Chondrocyte (in vitro differentiated cells): ENCODE measurements around the gene OGFR. TPM values are rescaled to one million over a fixed set of nuclear protein-coding genes. Genes with fewer than 3 reads are reported as not detected.

Experiments used
- DNase-seq: peaks from one replicate; pipeline ENCODE4 v3.0.0; 2021; ENCODE audit warnings: mixed read lengths, low spot score
- H3K27ac Mint-ChIP-seq: one replicate; pipeline ENCODE4 v1.8.0; 2021; ENCODE audit warnings: mild to moderate bottlenecking, moderate library complexity, mixed read lengths; ENCODE audit not compliant: unreplicated experiment
- H3K27me3 Mint-ChIP-seq: 2 replicates; pipeline ENCODE4 v1.8.0; 2021; ENCODE audit warnings: low read depth, mixed read lengths
- H3K36me3 Mint-ChIP-seq: 2 replicates; pipeline ENCODE4 v1.8.0; 2021; ENCODE audit warnings: low read depth, mixed read lengths
- H3K4me1 Mint-ChIP-seq: 2 replicates; pipeline ENCODE4 v1.8.0; 2021; ENCODE audit warnings: low read depth, mild to moderate bottlenecking, mixed read lengths
- H3K4me3 Mint-ChIP-seq: one replicate; pipeline ENCODE4 v1.8.0; 2021; ENCODE audit warnings: mild to moderate bottlenecking, moderate library complexity, mixed read lengths; ENCODE audit not compliant: unreplicated experiment
- H3K9me3 Mint-ChIP-seq: 2 replicates; pipeline ENCODE4 v1.8.0; 2021; ENCODE audit warnings: low read depth, mixed read lengths
- total RNA-seq: library from RNA; stranded (reverse); gene quantifications from 3 replicates; pipeline ENCODE4 v1.2.1, GENCODE V29; 2021
- TF ChIP-seq, protein P1 (sequence below): fragments of 200-600 bp; sonication (generic); IDR thresholded peaks from 2 replicates; pipeline ENCODE4 v1.5.0; 2021; ENCODE audit warnings: antibody characterized with exemption, mild to moderate bottlenecking, moderate library complexity

The OGFR gene
- total RNA-seq, 1 donor from 2014 or later = 31.8 TPM

DNA sequence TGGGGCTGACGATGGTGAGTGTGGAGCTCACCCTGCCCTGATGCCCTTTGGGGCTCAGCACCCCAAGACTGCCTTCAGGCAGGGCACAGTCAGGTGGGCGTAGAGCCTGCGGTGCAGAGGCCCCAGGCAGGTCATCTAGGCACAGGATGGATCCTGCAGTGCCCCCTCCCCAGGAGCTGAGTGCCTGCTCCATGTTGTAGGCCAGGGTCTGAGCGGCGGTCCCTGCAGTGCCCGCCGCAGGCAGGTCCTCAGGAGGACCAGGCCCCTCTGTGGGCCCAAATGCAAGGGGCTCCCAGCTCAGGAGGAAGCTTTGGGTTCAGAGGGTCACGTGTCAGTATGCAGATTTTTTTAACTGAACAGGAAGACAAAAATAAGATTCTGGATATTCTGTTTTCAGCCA lies 5.6 kb upstream of the OGFR start:
- no peaks in the 10 kb centered on the region for H3K9me3 Mint-ChIP-seq
- no peak overlapping the region for H3K4me3 Mint-ChIP-seq
- H3K36me3 Mint-ChIP-seq = peaks cover 15% of the 10 kb centered on the region
- H3K27me3 Mint-ChIP-seq = no peaks in the 10 kb centered on the region
- TF ChIP-seq, protein P1, sequence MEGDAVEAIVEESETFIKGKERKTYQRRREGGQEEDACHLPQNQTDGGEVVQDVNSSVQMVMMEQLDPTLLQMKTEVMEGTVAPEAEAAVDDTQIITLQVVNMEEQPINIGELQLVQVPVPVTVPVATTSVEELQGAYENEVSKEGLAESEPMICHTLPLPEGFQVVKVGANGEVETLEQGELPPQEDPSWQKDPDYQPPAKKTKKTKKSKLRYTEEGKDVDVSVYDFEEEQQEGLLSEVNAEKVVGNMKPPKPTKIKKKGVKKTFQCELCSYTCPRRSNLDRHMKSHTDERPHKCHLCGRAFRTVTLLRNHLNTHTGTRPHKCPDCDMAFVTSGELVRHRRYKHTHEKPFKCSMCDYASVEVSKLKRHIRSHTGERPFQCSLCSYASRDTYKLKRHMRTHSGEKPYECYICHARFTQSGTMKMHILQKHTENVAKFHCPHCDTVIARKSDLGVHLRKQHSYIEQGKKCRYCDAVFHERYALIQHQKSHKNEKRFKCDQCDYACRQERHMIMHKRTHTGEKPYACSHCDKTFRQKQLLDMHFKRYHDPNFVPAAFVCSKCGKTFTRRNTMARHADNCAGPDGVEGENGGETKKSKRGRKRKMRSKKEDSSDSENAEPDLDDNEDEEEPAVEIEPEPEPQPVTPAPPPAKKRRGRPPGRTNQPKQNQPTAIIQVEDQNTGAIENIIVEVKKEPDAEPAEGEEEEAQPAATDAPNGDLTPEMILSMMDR = no peak
- DNase-seq = no peak
- H3K4me1 Mint-ChIP-seq = peaks cover 25% of the 10 kb centered on the region
- H3K27ac Mint-ChIP-seq = no peak overlapping the region

DNA sequence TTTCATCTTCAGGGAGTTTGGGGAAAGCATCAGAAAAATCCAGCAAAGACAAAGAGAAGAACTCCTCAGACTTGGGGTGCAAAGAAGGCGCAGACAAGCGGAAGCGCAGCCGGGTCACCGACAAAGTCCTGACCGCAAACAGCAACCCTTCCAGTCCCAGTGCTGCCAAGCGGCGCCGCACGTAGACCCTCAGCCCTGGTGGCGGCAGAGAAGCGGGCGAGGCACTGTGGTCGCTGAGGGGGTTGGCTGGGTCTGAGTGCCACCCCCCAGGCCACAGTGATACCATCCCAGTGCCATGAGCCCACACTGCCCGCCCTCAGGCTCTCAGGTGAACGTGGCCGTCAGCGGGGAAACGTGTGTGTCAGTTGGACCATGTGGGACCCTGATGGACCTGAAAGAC lies 5.2 kb upstream of the OGFR start:
- peaks cover 28% of the 10 kb centered on the region for H3K4me1 Mint-ChIP-seq
- TF ChIP-seq, protein P1 = no peak
- no peak for DNase-seq
- no peaks in the 10 kb centered on the region for H3K9me3 Mint-ChIP-seq
- H3K4me3 Mint-ChIP-seq = no peak overlapping the region
- H3K36me3 Mint-ChIP-seq = peaks cover 15% of the 10 kb centered on the region
- no peaks in the 10 kb centered on the region for H3K27me3 Mint-ChIP-seq
- no peak overlapping the region for H3K27ac Mint-ChIP-seq

DNA sequence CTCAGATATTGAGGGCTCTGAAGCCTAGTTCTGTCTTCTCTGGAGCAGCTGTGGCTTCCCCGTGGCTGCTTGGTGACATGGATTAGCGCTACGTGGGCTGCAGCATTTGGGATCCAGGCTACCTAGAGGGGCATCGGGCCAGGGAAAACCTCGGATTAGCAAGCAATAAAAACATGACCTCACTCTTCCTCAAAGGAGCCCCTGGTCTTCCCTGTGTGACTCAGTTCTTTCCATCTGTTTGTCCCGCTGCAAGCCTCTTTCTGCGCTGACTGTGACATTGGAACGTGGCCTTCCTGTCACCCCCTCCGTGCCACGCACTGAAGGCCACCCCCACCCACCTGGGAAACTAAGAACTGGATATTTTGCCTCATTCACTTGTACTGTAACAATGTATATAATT lies 4.8 kb upstream of the OGFR start:
- Mint-ChIP-seq H3K27ac (no peak overlapping the region), H3K9me3 (no peaks in the 10 kb centered on the region)

DNA sequence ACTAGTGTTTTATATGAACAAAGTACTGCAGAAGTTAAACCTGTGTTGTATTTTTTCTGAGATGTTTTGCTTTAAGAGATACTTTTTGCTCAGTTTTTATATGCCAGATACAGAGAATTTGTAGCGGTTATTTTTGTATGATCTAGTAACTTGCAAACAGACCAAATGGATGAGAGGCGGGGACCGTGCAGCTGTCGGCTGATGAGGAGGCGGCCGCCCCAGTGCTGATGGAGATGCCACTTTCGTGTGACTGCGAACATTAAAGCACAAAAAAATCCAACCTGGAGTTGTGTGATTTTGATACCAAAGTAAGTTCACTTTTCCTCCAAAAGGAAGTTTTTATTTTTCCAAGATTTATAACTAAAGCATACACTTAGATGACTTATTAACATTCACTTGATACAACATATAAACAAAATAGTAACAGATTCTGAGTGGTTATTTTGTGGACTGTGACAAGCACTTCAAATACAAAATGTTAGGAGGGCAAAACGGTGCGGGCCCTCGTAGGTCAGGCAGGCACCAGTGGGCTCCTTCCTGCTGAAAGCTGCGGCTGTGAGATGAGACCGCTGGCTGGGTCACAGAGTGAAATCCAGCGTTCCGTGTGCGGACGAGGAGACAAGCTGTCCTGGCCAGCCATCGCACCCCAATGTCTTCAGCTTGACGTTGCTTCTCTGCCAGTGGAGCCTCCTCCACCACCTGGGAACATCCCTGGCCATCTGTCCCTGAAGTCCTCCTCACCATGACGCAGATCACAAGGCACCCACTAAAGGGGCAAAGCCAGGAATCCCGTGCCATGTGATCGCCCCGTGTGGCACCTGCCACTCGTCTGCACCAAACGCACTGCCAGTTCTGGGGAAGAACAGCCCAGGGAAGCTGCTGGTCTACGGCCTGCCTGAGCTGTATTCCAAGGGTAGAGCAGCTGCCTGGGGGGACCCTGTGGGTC lies 4.0 kb upstream of the OGFR start:
- H3K9me3 Mint-ChIP-seq = no peaks in the 10 kb centered on the region
- H3K4me1 Mint-ChIP-seq = peaks cover 25% of the 10 kb centered on the region
- TF ChIP-seq, protein P1 = no peak
- no peak overlapping the region for H3K27ac Mint-ChIP-seq
- DNase-seq = no peak
- H3K4me3 Mint-ChIP-seq = no peak overlapping the region
- no peaks in the 10 kb centered on the region for H3K27me3 Mint-ChIP-seq
- H3K36me3 Mint-ChIP-seq = peaks cover 15% of the 10 kb centered on the region

More for the DNA sequence above, 4.8 kb upstream of the OGFR start:
- no peak for DNase-seq
- Mint-ChIP-seq H3K4me3 (no peak overlapping the region), H3K27me3 (no peaks in the 10 kb centered on the region), H3K4me1 (peaks cover 25% of the 10 kb centered on the region), H3K36me3 (peaks cover 15% of the 10 kb centered on the region)
- TF ChIP-seq, protein P1 = no peak

DNA sequence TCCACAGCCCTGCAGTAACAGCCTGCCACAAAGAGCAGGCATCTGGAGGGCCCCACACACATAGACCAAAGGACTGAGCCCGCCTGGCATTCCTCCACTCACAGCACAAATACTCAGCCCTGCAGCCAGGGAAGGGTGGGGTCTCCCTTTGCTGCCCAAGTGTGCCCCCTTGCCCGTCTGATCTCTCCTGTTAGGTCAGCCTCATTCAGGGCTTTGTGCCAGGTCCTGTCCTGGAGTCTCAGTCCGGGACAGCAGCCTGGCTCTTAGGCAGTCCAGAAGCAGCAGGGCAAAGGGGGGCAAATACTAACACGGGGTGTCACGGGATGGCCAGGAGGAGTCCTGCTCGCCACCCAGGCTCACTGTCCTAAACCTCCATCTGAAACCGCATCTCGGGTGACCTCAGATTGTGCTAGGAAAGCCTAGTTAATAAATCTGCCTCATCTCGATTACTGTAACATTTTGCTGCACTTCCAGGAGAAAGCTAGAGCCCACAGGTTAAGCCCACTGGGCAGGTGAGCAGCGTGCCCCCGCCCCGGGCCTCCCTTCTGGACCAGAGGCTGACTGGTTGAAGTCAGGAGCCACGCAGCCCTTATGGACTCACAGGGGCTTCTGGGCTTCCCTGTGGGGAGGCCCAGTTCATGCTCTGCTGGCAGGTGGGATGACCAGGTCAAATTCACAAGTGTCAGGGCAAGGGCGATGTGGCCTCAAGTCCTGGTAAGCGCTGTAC lies 3.2 kb upstream of the OGFR start:
- TF ChIP-seq, protein P1 = no peak
- Mint-ChIP-seq H3K36me3 (peaks cover 15% of the 10 kb centered on the region), H3K4me1 (peaks cover 28% of the 10 kb centered on the region), H3K27ac (no peak overlapping the region), H3K9me3 (no peaks in the 10 kb centered on the region), H3K4me3 (no peak overlapping the region), H3K27me3 (no peaks in the 10 kb centered on the region)
- no peak for DNase-seq
